Measurements from ENCODE around the gene GPATCH2. TPM values are rescaled to one million over a fixed set of nuclear protein-coding genes. Genes with fewer than 3 reads are reported as not detected.

GPATCH2 gene
- total and polyA plus RNA-seq, 10 of the 15 experiments (the other 5 are each of a cell fraction or from before 2014, with no cell fraction given) = 3.2 to 12.2 (median 5.4) TPM

- no peak for TF ChIP-seq USF2 (IDR thresholded peaks at IDR 0.05; ENCODE audit: borderline replicate concordance, low read depth, low read length)
Observed at GRCh38 chr1:217379336-217379735, 251.6 kb downstream of the GPATCH2 start (continued).

Other genes starting within 250 kb of the GPATCH2 start
- gene SPATA17, start 254 bp upstream of the GPATCH2 start, total RNA-seq (2014; rRNA removed) = 0.11 TPM in 1 of 2 replicates, not detected in the other
- gene SPATA17, start 254 bp upstream of the GPATCH2 start, total RNA-seq (2014; rRNA removed; fragmentation: Illumina TruSeq; extraction: Trizol) = not detected in 2 replicates
- gene SPATA17, start 254 bp upstream of the GPATCH2 start, total RNA-seq (2021) = not detected in 2 replicates
- not detected in 2 replicates for gene SPATA17, start 254 bp upstream of the GPATCH2 start, polyA plus RNA-seq (2011; rRNA removed)
- gene SPATA17, start 254 bp upstream of the GPATCH2 start, polyA plus RNA-seq (2014; fragmentation: Illumina TruSeq; extraction: Trizol) = not detected in 2 replicates
- gene SPATA17, start 254 bp upstream of the GPATCH2 start, polyA plus RNA-seq (2014; fragmentation: Nextera tagmentation; extraction: Ambion mirVana) = under 1 TPM in 1 of 2 experiments, not detected in 1; 0.08 TPM
- 0.27 TPM in 1 of 2 replicates, not detected in the other for gene SPATA17, start 254 bp upstream of the GPATCH2 start, polyA plus RNA-seq (2014; rRNA removed)
- under 1 TPM in 1 of 2 experiments, not detected in 1; 0.10 TPM for gene SPATA17, start 254 bp upstream of the GPATCH2 start, polyA plus RNA-seq (2016; fragmentation: Nextera tagmentation; extraction: Ambion mirVana)

Measured in GM12878 (cell line).